HG03025 (cell line): Measurements from ENCODE around the gene KIF22.
A peak's percentile ranks its signal among the peaks of the same experiment; 100 is the strongest.
"Not testable (repeated sequence)": the region's sequence is repeated elsewhere in the genome, so short reads cannot be mapped to it uniquely, and the experiment has no call there.

Source experiments
- ATAC-seq: cut with Tn5 transposase; IDR thresholded peaks from one replicate; pipeline ENCODE4 v1.9.1; 2021; ENCODE audit warnings: mild to moderate bottlenecking, moderate library complexity; ENCODE audit not compliant: unreplicated experiment, low FRiP score

Gene KIF22

DNA sequence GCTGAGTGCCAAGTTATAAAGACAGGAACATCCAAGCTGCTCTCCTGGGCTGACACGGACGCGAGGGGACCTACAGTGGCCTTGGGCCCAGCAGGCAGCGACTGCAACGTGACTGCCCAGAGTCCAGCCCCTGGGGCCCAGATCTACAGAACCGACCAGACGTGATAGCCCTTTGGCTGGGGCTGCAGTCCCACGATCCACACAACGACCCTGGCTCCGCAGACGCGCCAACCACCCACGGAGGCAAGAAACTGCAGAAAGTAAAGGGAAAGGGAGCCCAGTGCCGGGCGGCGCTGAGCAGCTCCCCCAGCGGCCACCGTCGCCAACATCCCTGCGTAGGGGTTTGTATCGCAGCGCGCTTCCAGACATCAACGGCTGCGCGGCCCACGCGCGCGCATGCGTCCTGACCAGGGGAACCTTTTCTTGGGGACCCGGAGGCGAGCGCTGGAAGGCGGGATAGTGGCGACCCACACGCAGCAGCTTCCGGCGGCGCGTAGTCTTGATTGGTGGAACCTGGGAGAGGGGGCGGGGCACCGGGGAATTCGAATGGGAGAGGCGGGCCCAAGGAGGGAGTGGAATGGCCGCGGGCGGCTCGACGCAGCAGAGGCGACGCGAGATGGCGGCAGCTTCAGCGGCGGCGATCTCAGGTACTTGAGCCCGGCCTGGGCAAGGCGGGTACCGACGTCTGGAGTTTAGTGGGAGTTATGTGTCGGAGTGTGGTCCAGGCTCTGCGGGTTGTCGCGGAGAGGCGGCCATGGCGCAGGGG is at the start of gene KIF22:
KIF22 (plus strand) TSS at position 569 of the 766 bp plus-strand sequence; CDS start at position 578, 9 bp downstream.
- ATAC-seq: peak; percentile 96

DNA sequence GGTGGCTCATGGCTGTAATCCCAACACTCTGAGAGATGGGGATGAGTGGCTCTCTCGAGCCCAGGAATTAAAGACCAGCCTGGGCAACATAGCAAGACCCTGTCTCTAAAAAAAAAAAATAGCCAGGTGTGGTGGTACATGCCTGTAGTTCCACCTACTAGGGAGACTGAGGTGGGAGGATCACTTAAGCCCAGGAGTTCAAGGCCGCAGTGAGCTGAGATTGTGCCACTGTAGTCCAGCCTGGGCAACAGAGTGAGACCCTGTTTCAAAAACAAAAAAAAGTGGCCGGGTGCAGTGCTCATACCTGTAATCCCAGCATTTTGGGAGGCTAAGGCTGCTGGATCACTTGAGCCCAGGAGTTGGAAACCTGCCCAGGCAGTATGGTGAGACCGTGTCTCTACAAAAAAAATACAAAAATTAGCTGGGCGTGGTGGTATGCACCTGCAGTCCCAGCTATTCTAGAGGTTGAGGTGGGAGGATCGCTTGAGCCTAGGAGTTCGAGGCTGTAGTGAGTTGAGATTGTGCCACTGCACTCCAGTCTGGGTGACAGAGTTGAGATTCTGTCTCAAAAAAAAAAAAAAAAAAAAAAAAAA is 47.8 kb upstream of the KIF22 start:
- no peak for ATAC-seq

DNA sequence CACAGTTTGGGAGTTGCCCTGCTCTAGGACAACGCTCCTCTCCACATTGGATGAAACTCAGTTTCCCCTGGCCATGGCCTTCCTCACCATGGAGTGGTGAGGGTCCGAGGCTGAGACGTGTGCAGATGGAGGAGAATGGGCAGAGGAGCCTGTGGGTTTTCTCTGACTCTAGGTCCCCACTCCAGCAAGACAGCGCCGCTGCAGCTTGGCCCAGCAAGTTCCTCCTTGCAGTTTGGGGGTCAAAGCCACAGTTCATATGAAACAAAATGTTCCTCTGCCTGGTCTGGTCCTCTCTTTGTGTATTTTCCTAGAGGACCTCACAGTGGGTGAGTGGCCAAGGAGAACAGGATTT is 47.1 kb upstream of the KIF22 start:
- no peak for ATAC-seq

DNA sequence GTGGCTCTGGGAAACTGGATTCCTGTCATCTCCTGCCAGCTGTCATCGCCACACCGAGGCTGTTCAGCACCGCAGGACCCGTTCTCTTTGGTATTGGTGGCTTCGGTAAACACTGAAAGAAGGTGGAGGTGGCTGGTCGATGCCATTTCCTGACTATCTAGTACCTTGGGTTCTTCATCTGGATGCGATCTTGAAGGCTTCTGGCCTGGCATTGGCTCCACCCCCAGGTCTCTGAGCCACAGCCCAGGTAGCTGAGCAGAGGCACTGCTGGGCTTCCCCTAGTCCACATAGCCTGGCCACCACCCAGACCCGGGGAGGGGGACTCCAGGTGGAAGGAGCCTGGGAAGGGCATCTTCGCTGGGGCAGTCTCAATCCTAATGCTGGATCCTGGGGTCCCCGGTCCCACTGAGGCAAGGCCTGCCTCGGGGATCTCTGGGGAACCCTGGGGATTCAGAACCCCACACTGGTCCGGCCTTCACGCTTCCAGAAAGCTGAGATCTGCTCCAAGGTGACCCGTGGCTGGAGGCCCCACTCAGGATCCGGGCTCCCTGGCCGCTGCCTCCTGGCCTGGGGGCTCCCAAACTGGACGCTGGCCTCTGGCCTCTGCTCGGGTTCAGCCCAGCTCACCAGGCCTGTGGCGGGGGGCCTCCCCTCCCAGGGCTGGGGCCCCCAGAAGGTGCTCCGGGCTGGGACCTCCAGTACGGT is 46.6 kb upstream of the KIF22 start:
- ATAC-seq: no peak

DNA sequence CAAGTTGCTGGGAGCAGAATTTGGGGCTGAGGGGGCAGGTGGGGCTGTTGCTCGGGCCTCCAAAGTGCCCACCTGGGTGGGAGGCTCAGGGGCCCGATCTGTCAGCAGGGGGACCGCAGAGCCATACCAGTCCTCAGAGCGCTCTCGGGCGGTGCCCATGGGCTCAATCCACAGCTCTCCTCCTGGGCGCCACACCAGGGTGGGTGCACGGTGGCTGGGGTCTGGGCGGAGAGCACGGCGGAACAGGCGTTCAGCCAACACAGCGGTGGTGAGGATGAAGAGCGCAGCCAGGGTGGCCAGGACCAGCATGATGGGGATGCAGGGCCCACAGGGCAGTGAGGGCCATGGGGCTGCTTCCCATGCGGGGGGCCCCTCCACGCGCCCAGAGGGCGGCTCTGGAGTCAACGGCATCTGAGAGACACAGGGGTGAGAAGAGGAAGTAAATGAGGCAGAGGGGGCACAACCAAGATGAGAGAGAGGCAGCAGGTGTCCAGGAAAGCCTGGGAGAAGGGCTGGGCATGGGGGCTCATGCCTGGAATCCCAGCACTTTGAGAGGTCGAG is 45.9 kb upstream of the KIF22 start:
- ATAC-seq: no peak

DNA sequence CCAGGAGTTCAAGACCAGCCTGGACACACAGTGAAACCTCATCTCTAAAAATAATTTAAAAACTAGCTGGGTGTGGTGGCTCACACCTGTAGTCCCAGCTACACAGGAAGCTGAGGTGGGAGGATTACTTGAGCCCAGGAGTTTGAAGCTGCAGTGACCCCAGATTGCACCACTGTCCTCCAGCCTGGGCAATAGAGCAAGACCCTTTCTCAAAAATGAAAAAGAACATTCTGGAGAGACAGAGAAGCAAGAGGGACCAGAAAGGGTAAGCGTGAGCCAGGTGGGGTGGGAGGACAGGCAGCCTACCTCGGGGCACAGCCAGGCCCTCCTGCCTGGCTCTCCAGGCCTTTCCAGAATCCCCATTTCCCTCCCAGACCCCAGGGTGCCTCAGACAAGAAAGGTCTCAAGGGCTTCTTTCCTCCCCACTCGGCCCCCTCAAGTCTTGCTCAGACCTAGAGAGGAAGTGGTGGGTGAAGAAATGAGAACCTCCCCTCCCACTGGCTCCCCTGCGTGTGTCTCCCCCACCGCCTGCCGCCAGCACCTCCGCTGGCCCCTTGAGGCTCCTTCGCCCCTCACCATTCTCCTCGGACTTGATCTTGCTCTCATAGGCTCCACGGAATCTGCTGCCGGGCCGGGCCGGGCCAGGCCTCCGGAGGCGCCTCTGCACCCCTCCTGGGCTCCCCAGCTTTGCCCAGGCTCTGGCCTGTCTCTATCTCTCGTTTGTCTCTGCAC is 45.3 kb upstream of the KIF22 start:
- ATAC-seq: peak; percentile 49

DNA sequence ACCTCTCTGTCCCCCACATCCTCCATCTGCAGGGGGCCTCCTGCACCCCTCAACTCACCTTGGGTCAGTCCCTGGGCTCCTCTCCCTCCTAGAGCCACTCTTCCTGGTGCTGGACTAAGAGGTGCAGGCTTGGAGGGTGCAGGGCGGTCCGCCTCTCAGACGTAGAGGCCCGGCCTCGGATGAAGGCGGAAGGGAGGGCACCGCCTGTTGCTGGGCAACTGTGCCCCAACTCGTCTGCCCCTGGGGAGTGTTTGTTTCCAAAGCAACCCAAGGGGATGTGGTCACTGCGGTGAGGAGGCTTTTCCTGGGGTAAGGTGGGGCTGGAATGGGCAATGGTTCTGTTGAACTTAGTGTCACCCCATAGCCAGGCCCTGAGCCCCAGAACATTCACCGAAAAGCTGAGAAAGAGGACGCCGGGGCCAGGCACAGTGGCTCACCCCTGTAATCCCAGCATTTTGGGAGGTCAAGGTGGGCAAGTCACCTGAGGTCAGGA is 44.7 kb upstream of the KIF22 start, which contains the start of gene C16orf54:
C16orf54 (minus strand) TSS at position 138 of the 493 bp plus-strand sequence. CDS start 1,039 bp downstream, outside the sequence.
- ATAC-seq: peak; percentile 71

DNA sequence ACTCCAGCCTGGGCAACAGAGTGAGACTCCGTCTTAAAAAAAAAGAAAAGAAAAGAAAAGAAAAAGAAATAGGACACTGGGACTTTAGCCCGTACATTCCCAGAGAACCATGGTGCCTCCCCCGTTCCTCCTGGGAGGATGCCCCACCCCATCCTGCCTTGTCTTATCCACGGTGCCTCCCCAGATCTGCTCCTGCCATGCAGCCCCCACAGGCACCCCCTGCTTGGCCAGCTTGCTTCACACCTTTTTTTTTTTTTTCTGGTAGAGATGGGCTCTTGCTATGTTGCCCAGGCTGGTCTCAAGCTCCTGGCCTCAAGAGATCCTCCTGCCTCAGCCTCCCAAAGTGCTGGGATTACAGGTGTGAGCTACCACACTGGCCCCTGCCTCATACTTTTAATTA is 44.0 kb upstream of the KIF22 start:
- ATAC-seq: not testable (repeated sequence)

DNA sequence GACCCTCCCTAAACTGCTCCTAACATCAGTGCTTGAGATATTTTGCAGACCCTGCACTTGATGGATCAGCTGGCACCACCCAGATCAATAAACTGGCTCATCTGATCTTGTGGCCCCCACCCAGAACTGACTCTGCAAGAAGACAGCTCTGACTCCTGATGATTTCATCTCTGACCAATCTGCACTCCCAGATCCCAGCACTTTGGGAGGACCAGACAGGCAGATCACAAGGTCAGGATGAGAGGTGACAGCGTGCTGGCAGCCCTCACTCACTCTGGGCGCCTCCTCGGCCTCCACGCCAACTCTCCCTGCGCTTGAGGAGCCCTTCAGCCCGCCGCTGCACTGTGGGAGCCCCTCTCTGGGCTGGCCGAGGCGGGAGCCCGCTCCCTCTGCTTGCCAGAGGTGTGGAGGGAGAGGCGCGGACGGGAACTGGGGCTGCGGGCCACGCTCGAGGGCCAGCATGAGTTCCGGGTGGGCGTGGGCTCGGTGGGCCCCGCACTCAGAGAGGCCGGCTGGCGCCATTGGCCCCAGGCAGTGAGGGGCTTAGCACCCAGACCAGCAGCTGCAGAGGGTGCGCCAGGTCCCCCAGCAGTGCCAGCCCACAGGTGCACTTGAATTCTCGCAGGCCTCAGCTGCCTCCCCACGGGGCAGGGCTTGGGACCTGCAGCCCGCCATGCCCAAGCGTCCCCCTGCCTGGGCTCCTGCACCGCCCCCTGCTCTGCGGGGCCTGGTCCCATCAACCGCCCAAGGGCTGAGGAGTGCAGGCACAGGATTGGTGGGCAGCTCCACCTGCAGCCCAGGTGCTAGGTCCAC is 42.4 kb upstream of the KIF22 start:
- ATAC-seq: no peak

DNA sequence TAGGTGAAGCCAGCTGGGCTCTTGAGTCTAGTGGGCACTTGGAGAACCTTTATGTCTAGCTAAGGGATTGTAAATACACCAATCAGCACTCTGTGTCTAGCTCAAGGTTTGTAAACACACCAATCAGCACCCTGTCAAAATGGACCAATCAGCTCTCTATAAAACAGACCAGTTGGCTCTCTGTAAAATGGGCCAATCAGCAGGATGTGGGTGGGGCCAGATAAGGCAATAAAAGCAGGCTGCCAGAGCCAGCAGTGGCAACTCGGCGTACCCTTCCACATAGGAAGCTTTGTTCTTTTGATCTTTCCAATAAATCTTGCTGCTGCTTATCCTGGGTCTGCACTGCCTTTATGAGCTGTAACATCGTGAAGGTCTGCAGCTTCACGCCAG is 41.8 kb upstream of the KIF22 start:
- not testable (repeated sequence) for ATAC-seq

DNA sequence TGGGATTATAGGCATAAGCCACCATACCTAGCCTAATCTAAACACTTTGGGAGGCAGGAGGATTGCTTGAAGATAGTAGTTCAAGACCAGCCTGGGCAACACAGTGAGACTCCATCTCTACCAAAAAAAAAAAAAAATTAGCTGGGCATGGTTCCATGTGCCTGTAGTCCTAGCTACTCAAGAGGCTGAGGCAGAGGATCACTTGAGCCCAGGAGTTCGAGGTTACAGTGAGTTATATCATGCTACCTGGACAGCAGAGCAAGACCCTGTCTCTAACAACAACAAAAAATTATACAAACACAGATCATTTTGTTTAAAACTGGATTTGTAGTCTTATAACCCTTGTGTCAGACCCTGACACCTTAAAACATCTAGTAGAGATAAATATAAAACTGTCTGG is 37.0 kb upstream of the KIF22 start:
- no peak for ATAC-seq

DNA sequence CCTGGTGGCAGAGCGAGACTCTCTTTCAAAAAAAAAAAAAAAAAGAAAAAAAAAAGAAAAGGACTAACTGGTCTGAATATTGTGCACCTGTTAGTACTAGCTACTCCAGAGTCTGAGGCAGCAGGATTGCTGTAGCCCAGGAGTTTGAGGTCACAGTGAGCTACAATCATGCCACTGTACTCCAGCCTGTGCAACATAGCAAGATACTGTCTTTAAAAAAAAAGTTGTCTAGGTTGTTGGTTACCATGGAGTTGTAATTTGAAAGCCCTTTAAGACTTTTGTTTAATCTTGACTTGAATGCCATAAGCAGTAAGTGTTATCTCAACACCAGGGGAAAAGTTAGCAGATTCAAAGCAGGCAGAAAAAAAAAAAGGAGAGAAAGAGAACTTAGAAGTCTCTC is 33.9 kb upstream of the KIF22 start:
- no peak for ATAC-seq

DNA sequence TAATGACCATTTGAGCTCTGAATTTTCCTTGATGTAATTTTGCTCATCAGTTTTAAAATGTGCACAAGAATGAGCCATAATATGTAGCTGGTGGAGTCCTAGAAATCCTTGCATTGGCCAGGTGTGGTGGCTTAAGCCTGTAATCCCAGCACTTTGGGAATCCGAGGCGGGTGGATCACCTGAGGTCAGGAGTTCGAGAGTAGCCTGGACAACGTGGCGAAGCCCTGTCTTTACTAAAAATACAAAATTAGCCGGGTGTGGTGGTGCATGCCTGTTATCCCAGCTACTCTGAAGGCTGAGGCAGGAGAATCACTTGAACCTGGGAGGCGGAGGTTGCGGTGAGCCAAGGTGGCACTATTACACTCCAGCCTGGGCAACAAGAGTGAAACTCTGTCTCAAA is 33.5 kb upstream of the KIF22 start:
- ATAC-seq: not testable (repeated sequence)

DNA sequence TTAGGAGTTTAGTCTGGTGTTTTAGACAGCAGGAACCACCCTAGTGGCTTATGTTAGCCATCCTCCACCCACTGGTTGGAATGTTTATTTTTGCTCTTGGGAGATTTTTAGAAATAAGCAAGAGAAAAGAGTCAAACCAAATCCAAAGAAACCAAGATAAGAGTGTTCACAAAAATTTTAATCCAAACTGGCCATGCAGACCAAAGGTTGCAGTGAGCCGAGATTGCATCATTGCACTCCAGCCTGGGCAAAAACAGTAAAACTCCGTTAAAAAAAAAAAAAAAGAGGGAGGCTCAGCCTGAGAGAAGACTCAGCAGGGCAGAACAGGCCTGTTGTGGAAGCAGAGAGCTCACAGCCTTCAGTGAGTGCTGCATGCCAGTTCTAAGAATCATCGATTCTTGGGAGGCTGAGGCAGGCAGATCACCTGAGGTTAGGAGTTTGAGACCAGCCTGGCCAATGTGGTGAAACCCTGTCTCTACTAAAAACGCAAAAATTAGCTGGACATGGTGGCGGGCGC is 32.5 kb upstream of the KIF22 start:
- no peak for ATAC-seq

DNA sequence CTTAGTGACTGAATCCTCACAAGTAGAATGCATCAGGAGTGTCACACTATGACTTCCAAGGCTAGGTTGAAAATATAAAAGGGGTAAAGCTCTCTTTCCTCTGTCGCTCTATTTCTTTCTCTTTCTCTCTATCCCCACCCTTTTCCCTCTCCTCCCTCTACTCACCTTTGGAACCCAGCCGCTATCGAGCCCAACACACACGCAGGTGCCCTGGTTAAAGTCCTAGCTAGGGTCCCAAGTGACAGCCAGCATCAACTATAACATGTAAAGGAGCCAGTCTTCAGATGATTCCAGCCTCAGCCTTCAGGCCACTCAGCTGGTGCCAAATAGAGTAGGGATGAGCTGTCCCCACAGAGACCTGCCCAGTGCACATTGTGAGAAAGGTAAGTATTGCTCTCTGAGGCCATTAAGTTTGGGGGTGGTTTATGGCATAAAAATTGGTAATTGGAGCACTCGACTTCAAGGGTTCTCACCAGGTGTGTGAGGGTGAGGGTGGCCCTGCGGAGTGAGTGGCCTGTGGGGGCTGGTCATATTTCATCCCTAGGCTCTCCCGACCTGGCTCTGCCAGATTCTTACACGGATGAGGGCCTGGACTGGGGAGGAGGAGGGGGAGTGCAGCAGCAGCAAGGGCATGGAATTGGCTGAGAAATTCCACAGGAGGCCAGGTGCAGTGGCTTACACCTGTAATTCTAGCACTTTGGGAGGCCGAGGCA is 29.8 kb upstream of the KIF22 start:
- ATAC-seq: no peak

DNA sequence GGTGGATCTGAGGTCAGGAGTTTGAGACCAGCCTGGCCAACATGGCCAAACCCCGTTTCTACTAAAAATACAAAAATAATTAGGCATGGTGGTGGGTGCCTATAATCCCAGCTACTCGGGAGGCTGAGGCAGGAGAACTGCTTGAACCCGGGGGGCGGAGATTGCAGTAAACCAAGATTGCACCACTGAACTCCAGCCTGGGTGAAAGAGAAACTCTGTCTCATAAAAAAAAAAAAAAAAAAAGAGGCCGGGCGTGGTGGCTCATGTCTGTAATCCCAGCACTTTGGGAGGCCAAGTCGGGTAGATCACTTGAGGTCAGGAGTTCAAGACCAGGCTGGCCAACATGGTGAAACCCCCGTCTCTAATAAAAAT is 29.3 kb upstream of the KIF22 start:
- not testable (repeated sequence) for ATAC-seq

DNA sequence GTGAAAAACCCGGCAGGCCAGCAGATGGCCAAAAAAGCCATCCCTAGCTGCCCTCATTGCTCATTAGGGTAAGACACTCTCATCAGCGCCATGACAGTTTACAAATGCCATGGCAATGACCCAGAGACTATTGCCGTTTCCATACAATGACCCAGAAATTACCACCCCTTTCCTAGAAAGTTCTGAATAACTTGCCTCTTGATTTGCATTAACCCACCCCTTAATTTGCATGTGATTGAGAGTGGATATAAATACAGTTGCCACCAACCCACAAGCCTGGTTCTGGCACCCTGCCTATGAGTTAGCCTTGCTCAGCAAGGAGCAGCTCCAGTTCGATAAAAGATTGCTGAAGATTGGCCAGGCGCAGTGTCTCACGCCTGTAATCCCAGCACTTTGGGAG is 28.7 kb upstream of the KIF22 start:
- ATAC-seq: no peak

DNA sequence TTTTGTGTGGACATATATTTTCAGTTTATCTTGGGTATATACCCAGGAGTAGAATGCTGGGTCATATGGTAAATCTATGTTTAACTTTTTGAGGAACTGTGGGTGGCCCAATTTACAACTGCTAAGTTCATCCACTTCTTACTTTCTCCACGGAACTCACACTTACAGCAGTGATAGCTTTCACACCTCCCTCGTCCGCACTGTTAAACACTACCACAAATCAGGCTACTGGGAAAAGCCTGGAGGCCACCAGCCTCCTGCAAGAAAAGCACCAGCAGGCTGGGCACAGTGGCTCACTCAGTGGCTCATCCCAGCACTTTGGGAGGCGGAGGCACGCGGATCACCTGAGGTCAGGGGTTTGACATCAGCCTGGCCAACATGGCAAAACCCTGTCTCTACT is 27.2 kb upstream of the KIF22 start:
- no peak for ATAC-seq
